Neural progenitor cell (in vitro differentiated cells): ENCODE measurements around the gene TULP1. TPM values are rescaled to one million over a fixed set of nuclear protein-coding genes. Genes with fewer than 3 reads are reported as not detected.
A peak's percentile ranks its signal among the peaks of the same experiment; 100 is the strongest.

Experiments used
- DNase-seq: peaks from one replicate; pipeline ENCODE4 v3.0.0-alpha.2; 2016; ENCODE audit warnings: low spot score
- H2AFZ ChIP-seq: fragments of 200-600 bp; sonication (generic); replicated peaks from 2 replicates; pipeline ENCODE4 v1.6.1; 2016; ENCODE audit warnings: antibody characterized with exemption
- H3F3A ChIP-seq: fragments of 200-600 bp; sonication (generic); 2 replicates; pipeline ENCODE4 v1.6.1; 2016; ENCODE audit warnings: antibody characterized with exemption, low read depth
- H3K27ac ChIP-seq: fragments of 200-600 bp; sonication (generic); 2 replicates; pipeline ENCODE4 v1.5.1; 2016; ENCODE audit warnings: mild to moderate bottlenecking
- H3K27me3 ChIP-seq: fragments of 200-600 bp; sonication (generic); 2 replicates; pipeline ENCODE4 v1.6.1; 2016; ENCODE audit warnings: mild to moderate bottlenecking, moderate library complexity
- H3K36me3 ChIP-seq: fragments of 200-600 bp; sonication (generic); 2 replicates; pipeline ENCODE4 v1.5.1; 2016
- H3K4me1 ChIP-seq: fragments of 200-600 bp; sonication (generic); 2 replicates; pipeline ENCODE4 v1.6.1; 2016; ENCODE audit warnings: mixed run types
- H3K4me2 ChIP-seq: fragments of 200-600 bp; sonication (generic); 2 replicates; pipeline ENCODE4 v1.6.1; 2016
- H3K4me3 ChIP-seq: fragments of 200-600 bp; sonication (generic); 2 replicates; pipeline ENCODE4 v1.5.1; 2016
- H3K79me2 ChIP-seq: fragments of 200-600 bp; sonication (generic); 2 replicates; pipeline ENCODE4 v1.6.1; 2016; ENCODE audit warnings: low read depth
- H3K9ac ChIP-seq: fragments of 200-600 bp; sonication (generic); 2 replicates; pipeline ENCODE4 v1.6.1; 2016
- H3K9me3 ChIP-seq: fragments of 200-600 bp; sonication (generic); 2 replicates; pipeline ENCODE4 v1.5.1; 2016; ENCODE audit warnings: low read depth
- H4K20me1 ChIP-seq: fragments of 200-600 bp; sonication (generic); 2 replicates; pipeline ENCODE4 v1.6.1; 2016; ENCODE audit warnings: low read depth
- H3K27ac Mint-ChIP-seq: 3 replicates; pipeline ENCODE4 v1.8.0; 2021; ENCODE audit warnings: mixed read lengths
- H3K27me3 Mint-ChIP-seq: 2 replicates; pipeline ENCODE4 v1.8.0; 2022; ENCODE audit warnings: low read depth, mild to moderate bottlenecking, inconsistent platforms, moderate library complexity, mixed read lengths; ENCODE audit not compliant: insufficient read depth
- H3K36me3 Mint-ChIP-seq: 3 replicates; pipeline ENCODE4 v1.8.0; 2021; ENCODE audit warnings: mixed read lengths
- H3K4me1 Mint-ChIP-seq: 3 replicates; pipeline ENCODE4 v1.8.0; 2021; ENCODE audit warnings: mixed read lengths
- H3K4me3 Mint-ChIP-seq: 3 replicates; pipeline ENCODE4 v1.8.0; 2021; ENCODE audit warnings: mild to moderate bottlenecking, moderate library complexity, mixed read lengths
- H3K9me3 Mint-ChIP-seq: 3 replicates; pipeline ENCODE4 v1.8.0; 2020; ENCODE audit warnings: mixed read lengths
- EZH2 ChIP-seq: fragments of 200-600 bp; sonication (generic); IDR thresholded peaks from 2 replicates; pipeline ENCODE4 v1.6.1; 2017; ENCODE audit warnings: antibody characterized with exemption, mild to moderate bottlenecking, moderate library complexity
- EZH2phosphoT487 ChIP-seq: fragments of 200-600 bp; sonication (generic); IDR thresholded peaks from 2 replicates; pipeline ENCODE4 v1.6.1; 2017; ENCODE audit warnings: antibody characterized with exemption
- total RNA-seq: library from RNA; depleted of rRNA; stranded (reverse); fragments of >200 nt; gene quantifications from 2 replicates; pipeline ENCODE4 v1.2.3, GENCODE V29; 2015; ENCODE audit warnings: low replicate concordance
- TF ChIP-seq, protein P1 (sequence below): fragments of 200-600 bp; sonication (generic); IDR thresholded peaks from 2 replicates; pipeline ENCODE4 v1.5.1; 2017; ENCODE audit warnings: antibody characterized with exemption, mild to moderate bottlenecking

TULP1 gene
- total RNA-seq, 1 donor from 2014 or later: not detected

- Histone ChIP-seq H3K36me3 (no peaks in the 10 kb centered on the region), H4K20me1 (peaks cover 23% of the 10 kb centered on the region), H3K4me1 (peaks cover 5% of the 10 kb centered on the region), H3K79me2 (peaks cover 6% of the 10 kb centered on the region), H3K27ac (peak overlapping the region; percentile 37), H3K4me3 (no peak overlapping the region), H3K9ac (no peak overlapping the region), H2AFZ (no peak overlapping the region), H3K9me3 (no peaks in the 10 kb centered on the region), H3K27me3 (no peaks in the 10 kb centered on the region), H3F3A (peaks cover 42% of the 10 kb centered on the region), H3K4me2 (no peak overlapping the region)
- Mint-ChIP-seq H3K27me3 (peaks cover 4% of the 10 kb centered on the region), H3K27ac (no peak overlapping the region), H3K4me3 (no peak overlapping the region), H3K36me3 (peaks cover 11% of the 10 kb centered on the region), H3K4me1 (peaks cover 18% of the 10 kb centered on the region), H3K9me3 (no peaks in the 10 kb centered on the region)
- TF ChIP-seq, protein P1, sequence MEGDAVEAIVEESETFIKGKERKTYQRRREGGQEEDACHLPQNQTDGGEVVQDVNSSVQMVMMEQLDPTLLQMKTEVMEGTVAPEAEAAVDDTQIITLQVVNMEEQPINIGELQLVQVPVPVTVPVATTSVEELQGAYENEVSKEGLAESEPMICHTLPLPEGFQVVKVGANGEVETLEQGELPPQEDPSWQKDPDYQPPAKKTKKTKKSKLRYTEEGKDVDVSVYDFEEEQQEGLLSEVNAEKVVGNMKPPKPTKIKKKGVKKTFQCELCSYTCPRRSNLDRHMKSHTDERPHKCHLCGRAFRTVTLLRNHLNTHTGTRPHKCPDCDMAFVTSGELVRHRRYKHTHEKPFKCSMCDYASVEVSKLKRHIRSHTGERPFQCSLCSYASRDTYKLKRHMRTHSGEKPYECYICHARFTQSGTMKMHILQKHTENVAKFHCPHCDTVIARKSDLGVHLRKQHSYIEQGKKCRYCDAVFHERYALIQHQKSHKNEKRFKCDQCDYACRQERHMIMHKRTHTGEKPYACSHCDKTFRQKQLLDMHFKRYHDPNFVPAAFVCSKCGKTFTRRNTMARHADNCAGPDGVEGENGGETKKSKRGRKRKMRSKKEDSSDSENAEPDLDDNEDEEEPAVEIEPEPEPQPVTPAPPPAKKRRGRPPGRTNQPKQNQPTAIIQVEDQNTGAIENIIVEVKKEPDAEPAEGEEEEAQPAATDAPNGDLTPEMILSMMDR: no peak
- TF ChIP-seq EZH2phosphoT487 (no peak), EZH2 (no peak)
- no peak for DNase-seq
Measured at GRCh38 chr6:35477028-35477427, 35.7 kb downstream of the TULP1 start.

GRCh38 chr6:35476004-35476403, 36.7 kb downstream of the TULP1 start:
- Histone ChIP-seq H3K27me3 (no peaks in the 10 kb centered on the region), H4K20me1 (peaks cover 33% of the 10 kb centered on the region), H3K27ac (no peak overlapping the region), H3K9me3 (no peaks in the 10 kb centered on the region), H3K4me1 (peaks cover 7% of the 10 kb centered on the region), H2AFZ (no peak overlapping the region), H3K4me2 (no peak overlapping the region), H3K36me3 (no peaks in the 10 kb centered on the region), H3K4me3 (no peak overlapping the region), H3F3A (peaks cover 52% of the 10 kb centered on the region), H3K79me2 (peaks cover 17% of the 10 kb centered on the region), H3K9ac (no peak overlapping the region)
- TF ChIP-seq EZH2 (no peak), EZH2phosphoT487 (no peak)
- TF ChIP-seq, protein P1: no peak
- no peak overlapping the region for H3K27ac Mint-ChIP-seq
- H3K36me3 Mint-ChIP-seq: peaks cover 11% of the 10 kb centered on the region
- no peaks in the 10 kb centered on the region for H3K9me3 Mint-ChIP-seq
- peaks cover 17% of the 10 kb centered on the region for H3K4me1 Mint-ChIP-seq
- H3K4me3 Mint-ChIP-seq: no peak overlapping the region
- no peak for DNase-seq
- peaks cover 2% of the 10 kb centered on the region for H3K27me3 Mint-ChIP-seq

GRCh38 chr6:35475573-35475972, 37.1 kb downstream of the TULP1 start:
- no peak overlapping the region for H3K27ac ChIP-seq
- H3K27ac Mint-ChIP-seq: no peak overlapping the region
- no peak overlapping the region for H2AFZ ChIP-seq
- H3K4me3 Mint-ChIP-seq: no peak overlapping the region
- H4K20me1 ChIP-seq: peaks cover 38% of the 10 kb centered on the region
- no peak for TF ChIP-seq EZH2
- TF ChIP-seq, protein P1: no peak
- TF ChIP-seq EZH2phosphoT487: no peak
- H3K36me3 ChIP-seq: no peaks in the 10 kb centered on the region
- H3K79me2 ChIP-seq: peaks cover 21% of the 10 kb centered on the region
- peaks cover 21% of the 10 kb centered on the region for H3K4me1 Mint-ChIP-seq
- no peak overlapping the region for H3K4me3 ChIP-seq
- H3K9me3 Mint-ChIP-seq: no peaks in the 10 kb centered on the region
- H3K27me3 Mint-ChIP-seq: peaks cover 2% of the 10 kb centered on the region
- no peak overlapping the region for H3K4me2 ChIP-seq
- no peaks in the 10 kb centered on the region for H3K9me3 ChIP-seq
- H3K9ac ChIP-seq: no peak overlapping the region
- H3K27me3 ChIP-seq: no peaks in the 10 kb centered on the region
- peaks cover 16% of the 10 kb centered on the region for H3K36me3 Mint-ChIP-seq
- peaks cover 12% of the 10 kb centered on the region for H3K4me1 ChIP-seq
- H3F3A ChIP-seq: peaks cover 56% of the 10 kb centered on the region
- no peak for DNase-seq
